ENCODE results near the gene TNFAIP8L2.

The TNFAIP8L2 gene

DNA sequence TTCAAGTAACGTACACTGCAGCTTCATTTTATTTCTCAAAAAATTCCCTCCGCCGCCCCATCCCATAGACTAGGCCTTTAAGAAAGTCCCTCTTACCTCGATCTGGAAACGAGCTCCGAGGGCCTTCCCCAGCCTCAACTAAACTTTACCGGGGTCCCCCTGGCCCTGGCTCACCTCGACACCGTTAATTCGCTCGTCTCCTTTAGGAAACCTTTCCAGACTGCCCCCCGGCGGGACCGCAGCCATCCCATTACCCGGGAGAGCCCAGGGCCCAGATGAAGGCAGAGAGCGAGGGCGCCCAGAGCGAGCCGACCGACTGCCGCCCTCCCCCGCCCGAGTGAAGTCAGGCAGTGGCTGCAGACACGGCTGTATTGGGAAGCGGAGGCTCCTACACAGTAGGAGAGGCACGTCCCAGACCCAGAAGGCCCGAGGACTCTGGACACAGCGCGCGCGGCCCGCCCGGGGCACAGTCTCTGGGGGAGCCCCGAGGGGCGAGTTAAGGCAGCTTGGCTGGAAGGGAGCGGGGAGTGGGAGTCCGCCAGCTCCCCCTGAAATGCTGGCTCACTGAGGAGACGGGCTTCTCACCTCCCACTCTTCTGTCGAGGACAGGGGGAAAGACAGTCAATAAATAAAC lies 24.6 kb upstream of the TNFAIP8L2 start:
- DNase-seq (ENCODE audit: low read depth in 2 of 2), result peak; percentile 17 to 27
- TF ChIP-seq, protein P1, sequence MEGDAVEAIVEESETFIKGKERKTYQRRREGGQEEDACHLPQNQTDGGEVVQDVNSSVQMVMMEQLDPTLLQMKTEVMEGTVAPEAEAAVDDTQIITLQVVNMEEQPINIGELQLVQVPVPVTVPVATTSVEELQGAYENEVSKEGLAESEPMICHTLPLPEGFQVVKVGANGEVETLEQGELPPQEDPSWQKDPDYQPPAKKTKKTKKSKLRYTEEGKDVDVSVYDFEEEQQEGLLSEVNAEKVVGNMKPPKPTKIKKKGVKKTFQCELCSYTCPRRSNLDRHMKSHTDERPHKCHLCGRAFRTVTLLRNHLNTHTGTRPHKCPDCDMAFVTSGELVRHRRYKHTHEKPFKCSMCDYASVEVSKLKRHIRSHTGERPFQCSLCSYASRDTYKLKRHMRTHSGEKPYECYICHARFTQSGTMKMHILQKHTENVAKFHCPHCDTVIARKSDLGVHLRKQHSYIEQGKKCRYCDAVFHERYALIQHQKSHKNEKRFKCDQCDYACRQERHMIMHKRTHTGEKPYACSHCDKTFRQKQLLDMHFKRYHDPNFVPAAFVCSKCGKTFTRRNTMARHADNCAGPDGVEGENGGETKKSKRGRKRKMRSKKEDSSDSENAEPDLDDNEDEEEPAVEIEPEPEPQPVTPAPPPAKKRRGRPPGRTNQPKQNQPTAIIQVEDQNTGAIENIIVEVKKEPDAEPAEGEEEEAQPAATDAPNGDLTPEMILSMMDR (IDR thresholded peaks at IDR 0.05; ENCODE audit: low read depth, low read length), result no peak
- H3K4me3 ChIP-seq (replicated peaks in 1 of 2; ENCODE audit: low read depth in 2 of 2, low read length in 2 of 2), result peak overlapping the region; percentile 22 to 34

DNA sequence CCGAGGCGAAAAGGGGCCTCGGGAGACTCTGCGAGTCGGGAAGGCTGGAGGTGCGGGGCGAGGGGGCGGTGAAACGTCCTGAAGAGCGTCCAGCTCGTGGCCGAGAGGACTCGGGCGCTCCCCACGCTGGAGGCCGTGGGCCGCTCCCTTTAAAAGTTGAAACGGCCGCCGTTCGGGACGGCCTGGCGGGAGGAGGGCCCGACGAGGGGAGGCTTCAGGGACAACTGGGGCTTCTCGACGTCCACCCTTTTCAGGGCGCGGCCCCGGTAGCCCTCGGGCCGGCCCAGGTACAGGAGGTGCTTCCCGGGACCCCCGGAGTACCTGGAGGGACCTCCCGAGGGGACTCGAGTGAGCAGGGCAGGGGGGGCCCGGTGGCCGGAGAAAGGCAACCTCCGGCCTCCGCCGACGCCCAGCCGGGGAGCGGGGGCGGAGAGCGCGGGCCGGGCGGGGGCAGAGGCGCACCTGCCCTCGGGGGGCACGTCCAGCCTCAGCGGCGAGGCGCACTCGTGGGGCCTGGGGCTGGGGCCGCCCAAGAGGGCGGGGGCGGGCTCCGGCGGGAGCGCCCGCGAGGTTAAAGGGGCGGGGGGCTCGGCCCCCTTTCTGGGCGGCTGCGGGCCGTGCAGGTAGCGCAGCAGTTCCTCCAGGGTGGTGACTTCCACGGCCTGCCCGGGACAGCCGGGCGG lies 24.0 kb upstream of the TNFAIP8L2 start:
- H3K4me3 ChIP-seq (replicated peaks in 1 of 2; ENCODE audit: low read depth in 2 of 2, low read length in 2 of 2), result no peak overlapping the region
- DNase-seq (ENCODE audit: low read depth in 2 of 2), result no peak
- TF ChIP-seq, protein P1 (IDR thresholded peaks at IDR 0.05; ENCODE audit: low read depth, low read length), result no peak

DNA sequence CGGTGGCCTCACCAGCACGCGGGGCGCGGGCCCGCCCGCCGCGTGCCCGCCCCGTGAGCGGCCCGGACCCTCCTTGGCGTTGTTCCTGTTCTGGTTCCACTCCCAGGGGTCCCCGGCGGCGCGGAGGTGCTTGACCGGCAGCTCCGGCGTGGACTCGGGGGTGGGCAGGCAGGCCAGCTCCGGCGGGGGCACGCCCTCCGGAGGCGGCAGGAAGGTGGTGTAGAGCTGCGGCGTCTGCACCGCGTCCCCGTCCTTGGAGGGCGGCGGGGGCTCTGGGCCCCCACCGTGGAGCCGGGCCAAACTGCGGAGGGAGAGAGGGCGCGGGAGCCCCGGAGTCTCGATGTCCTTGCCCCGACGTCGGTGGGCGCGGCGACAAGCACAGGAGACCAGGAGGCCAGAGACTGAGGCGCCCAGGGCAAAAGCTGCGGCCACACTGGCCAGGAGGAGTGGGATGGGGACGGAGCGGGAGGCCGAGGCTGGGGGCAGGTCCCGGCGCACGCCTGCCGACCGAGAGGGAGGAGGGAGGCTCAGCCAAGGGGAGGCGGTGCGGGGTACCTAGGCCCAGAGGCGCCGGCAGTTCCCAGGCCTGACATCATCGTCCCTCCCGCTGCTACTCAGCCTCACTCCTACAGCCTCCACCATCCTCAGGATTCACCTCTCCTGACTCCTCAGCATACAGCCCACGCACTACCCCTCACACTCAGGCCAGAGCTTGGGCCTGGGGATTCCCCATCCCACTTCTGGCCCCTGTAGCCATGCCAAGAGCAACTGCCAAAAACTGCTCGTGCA lies 23.2 kb upstream of the TNFAIP8L2 start:
- TF ChIP-seq, protein P1 (IDR thresholded peaks at IDR 0.05; ENCODE audit: low read depth, low read length), result no peak
- H3K4me3 ChIP-seq (replicated peaks in 1 of 2; ENCODE audit: low read depth in 2 of 2, low read length in 2 of 2), result no peak overlapping the region
- no peak for DNase-seq (ENCODE audit: low read depth in 2 of 2)

DNA sequence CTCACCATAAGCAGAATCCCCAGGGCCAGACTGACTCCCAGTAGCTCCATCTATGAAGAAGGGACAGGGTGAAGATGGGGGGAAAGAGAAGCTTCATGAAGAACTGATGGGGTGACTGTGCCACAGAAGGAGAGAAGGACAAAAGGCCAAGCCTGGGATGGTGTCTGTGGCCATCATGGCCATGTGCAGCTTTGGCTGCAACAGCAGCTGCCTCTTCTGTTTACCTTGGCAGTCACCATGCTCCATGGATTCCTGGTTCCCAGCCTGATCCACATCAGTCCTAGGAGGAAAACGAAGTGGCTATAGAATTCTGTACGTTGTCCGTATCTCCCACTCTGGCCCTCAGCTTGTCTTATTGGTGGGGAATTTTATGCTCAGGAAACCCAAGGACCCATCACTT lies 22.1 kb upstream of the TNFAIP8L2 start:
- no peak overlapping the region for H3K4me3 ChIP-seq (replicated peaks in 1 of 2; ENCODE audit: low read depth in 2 of 2, low read length in 2 of 2)
- no peak for DNase-seq (ENCODE audit: low read depth in 2 of 2)
- TF ChIP-seq, protein P1 (IDR thresholded peaks at IDR 0.05; ENCODE audit: low read depth, low read length), result no peak

DNA sequence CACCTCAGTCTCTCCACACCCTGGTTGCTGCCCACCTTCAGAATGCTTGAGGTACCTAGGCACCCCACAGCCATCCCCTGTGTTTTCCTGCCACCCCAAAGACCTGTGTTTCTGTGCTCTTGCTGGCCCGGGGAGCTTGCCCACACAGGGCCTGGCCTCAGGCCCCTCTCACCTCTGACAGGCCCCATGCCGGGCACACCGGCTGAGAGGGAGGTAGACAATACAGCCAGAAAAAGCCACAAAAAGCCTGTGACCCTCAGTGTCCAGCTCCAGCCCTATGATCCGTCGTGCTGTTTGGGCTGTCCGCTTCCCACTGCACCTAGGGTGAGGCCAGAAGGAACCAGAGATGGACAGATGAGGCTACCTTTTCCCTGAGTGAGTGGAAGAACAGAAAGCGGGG lies 21.5 kb upstream of the TNFAIP8L2 start:
- no peak for DNase-seq (ENCODE audit: low read depth in 2 of 2)
- TF ChIP-seq, protein P1 (IDR thresholded peaks at IDR 0.05; ENCODE audit: low read depth, low read length), result no peak
- no peak overlapping the region for H3K4me3 ChIP-seq (replicated peaks in 1 of 2; ENCODE audit: low read depth in 2 of 2, low read length in 2 of 2)

DNA sequence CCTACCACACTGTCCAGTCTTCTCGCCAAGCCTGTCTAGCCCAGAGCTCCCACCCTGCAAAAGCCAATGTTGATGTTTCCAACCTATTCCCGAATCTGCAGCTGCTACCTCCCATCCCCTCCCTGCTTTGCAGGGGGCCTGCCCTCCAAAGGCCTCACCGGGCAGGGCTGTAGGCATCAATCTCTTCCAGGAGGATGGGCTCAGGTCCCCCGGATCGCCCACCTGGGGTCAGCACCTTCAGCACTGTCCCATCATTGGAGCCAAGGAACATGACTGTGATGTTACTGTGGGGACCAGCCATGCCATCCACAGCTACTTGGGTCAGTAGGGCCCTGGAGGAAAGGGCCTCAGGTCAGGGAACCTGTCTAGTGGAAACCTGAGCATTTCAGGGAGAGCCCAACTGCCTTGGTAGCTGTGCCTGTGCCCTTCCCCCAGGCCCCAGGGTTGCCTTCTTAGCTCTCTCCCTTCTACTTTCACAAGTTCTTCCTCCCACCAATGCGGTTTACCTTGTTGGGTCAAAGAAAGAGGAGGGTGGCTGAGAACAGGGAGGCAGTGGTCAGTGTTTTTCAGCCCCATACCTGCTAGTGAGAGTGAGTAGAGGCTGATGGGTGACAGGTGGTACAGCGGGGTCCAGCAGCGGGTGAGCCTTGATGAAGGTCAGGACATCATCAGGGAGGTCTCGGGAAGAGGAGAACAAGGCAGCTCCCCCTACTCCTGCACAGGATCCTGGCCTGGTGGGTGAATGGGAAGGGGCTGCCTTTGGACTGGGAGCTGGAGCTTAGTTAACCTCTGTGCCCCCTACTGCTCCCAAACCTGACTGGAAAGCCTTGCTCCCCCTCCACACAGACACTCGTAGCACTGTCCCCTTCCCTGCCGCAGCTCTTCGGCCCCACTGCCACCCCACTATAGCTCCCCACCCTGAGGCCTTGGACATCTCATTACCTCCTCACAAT lies 20.7 kb upstream of the TNFAIP8L2 start:
- TF ChIP-seq, protein P1 (IDR thresholded peaks at IDR 0.05; ENCODE audit: low read depth, low read length), result no peak
- no peak overlapping the region for H3K4me3 ChIP-seq (replicated peaks in 1 of 2; ENCODE audit: low read depth in 2 of 2, low read length in 2 of 2)
- no peak for DNase-seq (ENCODE audit: low read depth in 2 of 2)
